Neuron (in vitro differentiated cells): ENCODE data around the gene C4B.

Experiments used
- H2AFZ ChIP-seq: one replicate; pipeline ENCODE4 v1.6.1; 2013; ENCODE audit warnings: low read depth, mild to moderate bottlenecking, inconsistent platforms, low read length, moderate library complexity
- H3K27me3 ChIP-seq: one replicate; pipeline ENCODE4 v1.6.1; 2013; ENCODE audit warnings: low read length; ENCODE audit not compliant: insufficient read depth
- H3K36me3 ChIP-seq: one replicate; pipeline ENCODE4 v1.6.1; 2013; ENCODE audit warnings: low read length; ENCODE audit not compliant: insufficient read depth
- H3K4me1 ChIP-seq: one replicate; pipeline ENCODE4 v1.6.1; 2013; ENCODE audit warnings: low read length; ENCODE audit not compliant: insufficient read depth
- H3K4me3 ChIP-seq: 2 replicates; pipeline ENCODE4 v1.5.1; 2013; ENCODE audit warnings: mild to moderate bottlenecking, low read length, moderate library complexity
- H3K9me3 ChIP-seq: one replicate; pipeline ENCODE4 v1.6.1; 2013; ENCODE audit warnings: low read length

C4B gene

DNA sequence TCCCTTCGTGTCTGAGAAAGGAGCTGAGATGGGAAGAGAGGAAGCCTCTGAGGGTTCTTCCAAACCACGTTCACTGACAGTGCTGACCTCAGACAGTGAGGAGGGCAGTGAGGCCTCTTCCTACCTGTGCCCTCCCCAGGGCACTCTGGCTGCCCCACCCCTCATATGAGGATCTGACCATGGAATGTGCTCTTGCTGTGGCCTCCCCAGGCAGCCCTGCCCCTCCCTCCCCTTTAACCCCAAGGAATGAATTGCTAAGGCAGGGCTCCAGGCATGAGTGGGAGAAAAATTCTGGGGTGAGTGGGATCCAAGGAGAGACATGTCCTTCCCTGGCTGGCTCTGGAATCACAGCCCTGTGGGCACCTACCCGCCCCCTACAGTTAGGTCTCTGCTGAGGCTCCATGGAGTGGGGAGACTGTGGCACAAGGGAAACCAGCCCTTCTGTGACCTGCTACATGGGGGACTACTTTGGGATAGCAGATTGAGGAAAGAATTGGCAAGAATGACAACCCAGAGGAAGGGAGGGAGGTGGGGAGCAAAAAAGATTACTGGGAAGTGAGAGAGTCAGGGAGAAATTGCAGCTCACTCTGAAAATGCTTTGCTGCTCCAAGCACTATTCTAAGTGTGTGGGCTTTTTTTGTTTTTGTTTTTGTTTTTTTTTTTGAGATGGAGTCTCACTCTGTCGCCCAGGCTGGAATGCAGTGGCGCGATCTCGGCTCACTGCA is 65.1 kb downstream of the C4B start:
- Histone ChIP-seq H3K4me3 (no peak overlapping the region), H3K27me3 (peaks cover 7% of the 10 kb centered on the region), H2AFZ (no peak overlapping the region), H3K4me1 (no peaks in the 10 kb centered on the region), H3K9me3 (no peaks in the 10 kb centered on the region), H3K36me3 (no peaks in the 10 kb centered on the region)

GRCh38 chr6:32081168-32081990 is 66.8 kb downstream of the C4B start:
- Histone ChIP-seq H3K36me3 (no peaks in the 10 kb centered on the region), H3K27me3 (peaks cover 8% of the 10 kb centered on the region)

DNA sequence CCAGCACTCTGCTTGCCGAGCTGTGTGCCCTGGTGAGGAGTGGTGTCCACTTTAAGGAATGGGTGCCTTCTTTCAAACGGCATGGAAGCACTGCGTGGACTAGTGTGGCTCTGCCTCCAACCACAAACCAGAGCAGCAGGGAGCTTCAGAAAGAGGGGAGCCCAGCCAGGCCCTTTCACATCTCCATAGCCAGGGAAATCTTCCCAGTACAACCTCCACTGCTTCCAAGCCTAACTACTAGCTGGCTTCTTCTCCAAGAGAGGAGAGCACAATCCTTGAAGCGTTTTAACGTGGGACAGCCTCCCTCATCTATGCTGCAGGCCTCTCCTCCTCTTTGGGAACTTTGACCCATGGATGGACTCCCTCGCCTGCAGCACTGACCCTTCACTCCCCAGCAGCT is 67.9 kb downstream of the C4B start:
- Histone ChIP-seq H3K36me3 (no peaks in the 10 kb centered on the region), H3K9me3 (peaks cover 1% of the 10 kb centered on the region), H3K4me3 (no peak overlapping the region), H3K27me3 (peaks cover 18% of the 10 kb centered on the region), H3K4me1 (no peaks in the 10 kb centered on the region), H2AFZ (no peak overlapping the region)

More at GRCh38 chr6:32081168-32081990, 66.8 kb downstream of the C4B start:
- Histone ChIP-seq H3K4me3 (no peak overlapping the region), H2AFZ (no peak overlapping the region), H3K9me3 (no peaks in the 10 kb centered on the region), H3K4me1 (no peaks in the 10 kb centered on the region)

GRCh38 chr6:32082935-32083334 is 68.3 kb downstream of the C4B start:
- Histone ChIP-seq H3K36me3 (no peaks in the 10 kb centered on the region), H3K4me1 (no peaks in the 10 kb centered on the region), H3K27me3 (peaks cover 18% of the 10 kb centered on the region), H2AFZ (no peak overlapping the region), H3K4me3 (no peak overlapping the region), H3K9me3 (peaks cover 1% of the 10 kb centered on the region)

DNA sequence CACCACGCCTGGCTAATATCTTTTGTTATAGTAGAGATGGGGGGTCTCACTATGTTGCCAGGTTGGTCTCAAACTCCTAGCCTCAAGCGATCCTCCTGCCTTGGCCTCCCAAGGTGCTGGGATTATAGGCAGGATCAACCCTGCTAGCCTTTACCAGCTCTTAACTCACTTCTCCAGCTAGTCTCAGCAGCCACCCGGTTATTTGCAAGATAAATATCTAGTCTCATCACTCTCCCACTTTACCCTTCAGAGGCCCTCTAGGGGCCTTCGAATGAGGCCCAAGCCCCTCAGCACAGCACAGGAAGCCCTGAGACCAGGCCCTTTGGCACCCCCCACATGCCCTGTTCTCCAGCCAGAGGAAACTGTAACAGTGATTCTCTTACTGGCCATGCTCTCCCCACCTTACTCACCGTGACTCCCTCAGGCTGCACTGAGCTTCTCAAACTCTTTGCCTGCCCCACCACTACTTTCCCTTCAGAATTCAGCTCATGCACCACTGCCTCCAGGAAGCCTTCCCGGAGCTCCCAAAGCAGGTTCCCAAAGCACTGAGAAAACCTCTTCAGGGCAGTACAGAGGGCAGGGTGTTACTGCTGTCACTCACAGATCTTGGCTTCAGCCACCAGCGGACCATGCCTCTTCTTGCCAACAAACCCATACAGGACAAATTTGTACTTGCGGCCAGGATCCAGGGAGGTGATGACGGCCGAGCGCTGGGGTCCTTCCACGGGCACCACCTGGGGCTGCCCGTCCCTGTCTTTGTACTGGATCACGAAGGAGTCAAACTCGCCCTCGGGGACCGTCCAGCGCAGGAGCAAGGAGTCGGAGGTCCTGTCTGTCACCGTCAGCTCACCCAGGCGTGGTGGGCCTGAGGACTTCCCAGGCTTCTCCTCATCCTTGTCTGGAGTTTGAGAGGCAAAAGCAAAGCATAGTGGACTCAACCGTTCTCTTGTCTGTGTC is 69.5 kb downstream of the C4B start:
- Histone ChIP-seq H3K4me3 (no peak overlapping the region), H2AFZ (no peak overlapping the region), H3K36me3 (no peaks in the 10 kb centered on the region), H3K27me3 (peaks cover 26% of the 10 kb centered on the region), H3K4me1 (no peaks in the 10 kb centered on the region), H3K9me3 (peaks cover 1% of the 10 kb centered on the region)

DNA sequence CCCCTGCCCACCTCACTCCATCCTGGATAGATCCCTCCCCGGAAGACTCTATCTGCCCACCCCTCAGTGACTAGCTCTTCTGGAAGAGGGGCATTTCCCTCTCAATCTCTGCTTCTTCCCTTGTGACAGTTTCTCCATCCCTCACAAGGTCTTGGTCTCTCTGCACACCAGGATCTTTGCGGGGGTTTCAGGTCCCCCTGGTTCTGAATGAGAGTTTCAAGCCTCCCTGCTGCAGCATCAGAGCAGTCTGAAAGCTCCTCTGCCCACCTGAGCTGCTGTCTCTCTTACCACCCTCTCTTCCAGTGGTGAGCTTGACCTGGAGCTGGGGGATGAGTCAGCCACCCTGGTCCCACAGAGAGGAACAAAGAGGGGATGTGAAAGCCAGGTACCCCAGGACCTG is 70.2 kb downstream of the C4B start:
- no peak overlapping the region for H2AFZ ChIP-seq
- peaks cover 26% of the 10 kb centered on the region for H3K27me3 ChIP-seq
- no peak overlapping the region for H3K4me3 ChIP-seq
- no peaks in the 10 kb centered on the region for H3K4me1 ChIP-seq
- peaks cover 1% of the 10 kb centered on the region for H3K9me3 ChIP-seq
- no peaks in the 10 kb centered on the region for H3K36me3 ChIP-seq
